GM21360 (cell line): Measurements from ENCODE around the gene FAM83E.

ENCODE experiments used
- ATAC-seq: cut with Tn5 transposase; IDR thresholded peaks from one replicate; pipeline ENCODE4 v1.9.1; 2021; ENCODE audit warnings: mild to moderate bottlenecking, moderate library complexity; ENCODE audit not compliant: unreplicated experiment

The FAM83E gene

DNA sequence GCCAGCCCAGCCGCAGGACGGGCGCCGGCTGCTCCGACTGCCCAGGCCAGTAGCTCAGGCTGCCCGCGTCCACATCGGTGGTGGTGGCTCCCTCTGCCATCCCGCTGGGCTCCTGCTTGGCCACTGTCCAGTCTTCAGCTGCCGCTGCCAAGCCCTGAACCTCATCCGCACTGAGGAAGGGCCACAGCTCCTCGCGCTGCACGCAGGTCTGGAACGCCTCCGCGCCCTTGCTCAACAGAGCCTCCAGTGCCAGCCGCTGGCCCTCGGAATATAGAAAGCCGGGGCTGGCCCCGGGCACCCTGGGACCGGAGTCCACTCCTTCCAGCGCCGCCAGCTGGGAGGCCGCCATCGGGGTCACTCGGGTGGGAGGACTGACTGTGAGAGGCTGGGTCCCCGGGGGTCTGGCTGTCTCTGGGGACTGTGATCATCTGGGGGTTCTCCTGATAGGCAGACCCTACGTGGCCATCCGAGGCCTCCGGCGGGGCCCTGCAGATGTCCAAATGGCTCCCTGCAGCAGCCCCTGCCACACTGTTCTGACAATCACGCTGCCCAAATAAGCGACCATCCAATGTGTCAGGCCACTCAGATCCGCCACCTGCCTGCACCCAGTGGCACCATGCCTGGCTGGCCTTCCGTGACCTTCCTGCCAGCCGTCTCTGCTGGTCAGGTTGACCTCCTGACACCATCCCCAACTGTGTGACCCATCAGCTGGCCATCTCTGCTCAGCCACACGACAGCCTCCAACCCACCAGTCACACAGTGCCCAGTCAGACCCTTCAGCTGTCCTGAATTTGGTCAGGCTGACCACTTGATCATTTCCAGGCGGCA, 1.6 kb downstream of the FAM83E start:
- no peak for ATAC-seq

DNA sequence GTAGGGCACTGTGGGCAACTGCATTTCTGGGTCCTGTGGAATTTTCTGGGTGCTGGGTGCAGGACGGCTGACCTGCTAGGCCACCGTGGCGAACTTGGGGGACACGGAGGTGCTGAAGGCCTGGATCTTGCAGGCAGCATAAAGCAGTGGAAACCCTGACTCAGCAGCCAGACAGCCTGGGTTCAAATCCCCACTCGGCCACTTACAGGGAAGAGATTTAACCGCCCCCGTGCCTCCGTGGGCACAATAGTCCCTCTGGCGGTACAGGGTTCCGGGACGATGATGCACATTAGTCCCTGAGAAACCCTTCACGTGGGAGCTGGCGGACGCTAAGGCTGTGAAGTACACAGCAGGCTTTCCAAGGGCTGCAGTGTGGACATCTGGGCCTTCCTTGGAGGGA, 3.0 kb downstream of the FAM83E start:
- no peak for ATAC-seq

DNA sequence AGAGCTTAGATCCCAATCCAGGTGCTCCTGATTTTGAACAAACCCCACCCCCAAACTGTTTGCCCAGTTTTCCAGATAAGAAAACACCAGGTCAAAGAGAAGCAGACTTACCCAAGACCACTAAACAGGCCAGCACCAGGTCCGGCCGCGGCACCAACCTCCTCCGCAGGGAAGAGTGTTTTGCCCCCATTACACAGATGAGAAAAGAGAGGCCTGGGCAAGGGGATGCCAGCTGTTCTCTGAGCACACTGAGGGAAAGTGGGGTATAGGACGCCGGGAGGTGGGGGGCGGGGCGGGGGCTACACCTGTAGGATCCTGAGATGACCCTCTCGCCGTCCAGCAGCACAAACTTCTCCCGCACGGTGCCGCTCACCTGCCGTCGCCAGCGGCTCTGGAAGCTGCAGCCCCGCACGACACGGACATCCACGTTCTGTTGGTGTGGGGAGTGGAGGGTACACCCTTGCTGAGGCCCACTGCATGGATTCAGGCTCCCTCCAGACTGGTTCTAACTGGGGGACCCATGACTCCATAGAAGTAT, 5.2 kb downstream of the FAM83E start:
- ATAC-seq, result no peak

DNA sequence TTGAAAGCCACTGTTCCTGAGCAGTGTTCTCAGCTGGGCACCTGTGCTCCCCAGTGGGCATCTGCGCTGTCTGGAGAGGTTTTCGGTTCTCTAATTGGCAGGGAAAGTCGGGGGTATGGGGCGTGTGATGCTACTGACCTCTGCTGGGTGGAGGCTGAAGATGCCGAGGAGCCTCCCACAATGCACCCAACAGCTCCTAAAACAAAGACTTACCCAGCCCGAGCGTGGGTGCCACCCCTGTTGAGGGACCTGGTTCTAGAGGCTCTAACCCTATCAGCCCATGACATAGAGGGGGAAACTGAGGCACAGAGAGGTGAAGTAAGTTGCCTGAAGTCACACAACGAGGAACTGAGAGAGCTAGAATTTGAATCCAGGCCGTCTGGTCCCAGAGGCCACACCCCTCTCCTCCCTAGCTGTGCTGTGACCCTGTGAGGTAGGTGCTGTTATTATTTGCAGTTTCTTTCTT, 6.0 kb downstream of the FAM83E start:
- no peak for ATAC-seq

DNA sequence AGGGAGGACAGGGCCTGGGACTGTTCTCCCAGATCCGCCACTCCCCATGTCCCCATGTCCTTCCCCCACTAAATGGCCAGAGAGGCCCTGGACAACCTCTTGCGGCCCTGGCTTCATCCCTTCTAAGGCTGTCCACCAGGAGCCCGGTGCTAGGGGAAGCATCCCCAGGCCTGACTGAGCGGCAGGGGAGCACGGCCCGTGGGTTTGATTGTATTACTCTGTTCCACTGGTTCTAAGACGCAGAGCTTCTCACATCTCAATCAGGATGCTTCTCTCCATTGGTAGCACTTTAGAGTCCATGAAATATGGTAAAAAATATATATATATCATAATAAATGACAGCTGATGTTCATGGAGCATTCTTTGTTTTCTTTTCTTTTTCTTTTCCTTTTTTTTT, 7.5 kb downstream of the FAM83E start:
- ATAC-seq, result no peak

DNA sequence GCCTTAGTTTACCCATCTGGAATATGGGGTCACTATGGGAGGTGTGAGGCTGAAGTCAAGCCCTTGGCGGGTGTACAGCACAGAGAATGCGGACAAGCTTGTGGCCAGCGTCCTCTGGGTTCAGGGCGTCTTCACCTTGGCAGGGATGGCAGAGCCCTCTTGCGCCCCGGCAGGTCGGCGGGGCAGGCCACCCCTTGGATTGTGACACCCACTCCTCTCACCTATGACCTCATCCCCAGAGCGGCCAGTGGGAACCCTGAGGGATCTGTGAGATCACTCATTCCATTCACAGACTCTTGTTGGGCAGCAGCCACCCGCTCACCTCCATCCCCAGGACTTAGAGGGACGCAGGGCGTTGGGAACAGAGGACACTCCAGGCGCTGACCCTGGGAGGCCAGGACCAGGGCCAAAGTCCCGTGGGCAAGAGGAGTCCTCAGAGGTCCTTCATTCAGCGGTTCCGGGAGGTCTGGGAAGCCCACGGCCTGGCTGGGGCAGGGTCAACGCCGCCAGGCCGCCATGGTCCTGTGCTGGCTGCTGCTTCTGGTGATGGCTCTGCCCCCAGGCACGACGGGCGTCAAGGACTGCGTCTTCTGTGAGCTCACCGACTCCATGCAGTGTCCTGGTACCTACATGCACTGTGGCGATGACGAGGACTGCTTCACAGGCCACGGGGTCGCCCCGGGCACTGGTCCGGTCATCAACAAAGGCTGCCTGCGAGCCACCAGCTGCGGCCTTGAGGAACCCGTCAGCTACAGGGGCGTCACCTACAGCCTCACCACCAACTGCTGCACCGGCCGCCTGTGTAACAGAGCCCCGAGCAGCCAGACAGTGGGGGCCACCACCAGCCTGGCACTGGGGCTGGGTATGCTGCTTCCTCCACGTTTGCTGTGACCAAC, 8.2 kb downstream of the FAM83E start, which contains the start of gene SPACA4:
Gene SPACA4, plus strand, starts transcription at position 280 of the 896 bp plus-strand sequence. Its CDS starts 237 bp downstream, at position 517.
- no peak for ATAC-seq

DNA sequence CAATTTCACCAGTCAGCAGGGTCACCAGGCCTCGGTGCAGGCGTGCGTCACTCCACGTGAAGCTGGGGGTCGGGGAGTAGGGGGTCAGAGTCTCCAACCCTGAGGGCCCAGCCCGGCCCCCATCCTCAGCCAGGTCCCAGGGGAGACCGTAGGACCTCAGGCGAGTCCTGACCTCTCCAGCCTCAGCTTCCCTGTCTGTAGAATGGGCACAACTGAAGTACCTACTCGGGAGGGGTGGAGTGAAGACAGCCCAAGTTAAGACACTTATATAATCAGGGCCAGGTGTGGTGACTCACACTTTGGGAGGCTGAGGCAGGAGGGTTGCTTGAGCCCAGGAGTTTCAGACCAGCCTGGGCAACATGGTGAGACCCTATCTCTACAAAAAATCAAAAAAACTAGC, 11.0 kb downstream of the FAM83E start:
- ATAC-seq, result no peak

DNA sequence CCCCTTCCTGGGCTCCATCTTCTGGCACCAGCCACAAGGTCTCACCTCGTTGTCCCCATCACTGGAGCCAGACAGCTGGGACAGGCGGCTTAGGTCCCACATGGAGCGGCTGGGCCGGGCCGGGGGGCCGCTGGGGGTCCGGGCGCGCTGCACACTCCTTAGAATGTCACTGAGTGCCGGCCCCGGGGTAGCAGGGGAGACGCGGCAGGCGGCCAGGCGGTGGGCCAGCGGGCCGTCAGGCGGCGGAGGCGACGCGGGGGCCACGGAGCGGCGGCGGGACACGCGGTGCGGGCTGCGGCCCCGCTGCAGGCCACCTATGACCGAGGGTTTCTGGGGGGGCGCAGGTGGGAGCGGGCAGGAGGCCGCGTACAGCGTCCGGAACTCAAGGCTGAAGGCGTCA, 11.4 kb downstream of the FAM83E start:
- ATAC-seq, result no peak

DNA sequence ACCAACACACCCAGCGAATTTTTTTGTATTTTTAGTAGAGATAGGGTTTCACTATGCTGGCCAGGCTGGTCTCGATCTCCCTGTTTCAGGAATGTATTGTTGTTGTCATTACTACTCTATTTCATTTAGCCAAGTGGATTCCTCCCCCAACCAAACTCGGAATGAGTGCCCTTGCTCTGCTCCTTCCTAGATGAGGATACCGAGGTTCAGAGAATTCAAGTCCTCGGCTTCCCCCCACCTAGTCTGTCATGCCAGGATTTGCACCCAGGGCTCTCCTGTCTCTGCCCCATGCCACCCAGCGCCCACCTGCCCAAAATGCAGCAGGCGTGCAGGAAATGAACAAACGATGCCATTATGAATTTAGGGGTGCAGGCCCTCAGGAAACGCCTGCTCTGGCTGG, 11.9 kb downstream of the FAM83E start:
- ATAC-seq, result no peak

DNA sequence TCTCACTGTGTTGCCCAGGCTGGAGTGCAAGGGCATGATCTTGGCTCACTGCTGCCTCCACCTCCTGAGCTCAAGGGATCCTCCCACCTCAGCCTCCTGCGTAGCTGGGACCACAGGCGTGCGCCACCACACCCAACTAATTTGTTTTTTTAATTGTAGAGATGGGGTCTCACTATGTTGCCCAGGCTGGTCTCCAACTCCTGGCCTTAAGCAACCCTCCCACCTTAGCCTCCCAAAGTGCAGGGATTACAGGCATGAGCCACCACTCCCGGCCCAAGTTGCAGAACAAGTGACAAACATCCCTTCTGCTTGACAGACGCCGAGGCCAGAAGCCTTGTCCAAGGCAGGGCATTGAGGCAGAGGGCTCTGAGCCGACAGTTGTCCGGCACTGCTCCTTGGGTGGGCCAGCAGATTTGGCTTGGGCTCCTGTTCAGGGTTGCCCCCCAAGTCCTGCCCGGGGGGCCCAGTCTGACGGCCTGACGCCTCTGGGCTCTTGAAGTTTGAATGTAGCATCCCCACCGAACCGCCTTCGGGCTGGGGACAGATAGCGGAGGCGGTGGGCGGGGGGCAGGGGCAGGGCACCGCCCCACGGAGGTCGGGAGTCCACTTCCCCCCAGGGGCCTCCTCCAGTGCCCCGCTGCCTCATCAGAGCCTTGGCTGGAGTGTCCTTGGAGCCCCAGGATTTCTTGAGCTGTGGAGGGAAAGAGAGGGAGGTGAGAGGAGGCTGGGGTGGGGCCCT, 14.0 kb downstream of the FAM83E start:
- no peak for ATAC-seq

DNA sequence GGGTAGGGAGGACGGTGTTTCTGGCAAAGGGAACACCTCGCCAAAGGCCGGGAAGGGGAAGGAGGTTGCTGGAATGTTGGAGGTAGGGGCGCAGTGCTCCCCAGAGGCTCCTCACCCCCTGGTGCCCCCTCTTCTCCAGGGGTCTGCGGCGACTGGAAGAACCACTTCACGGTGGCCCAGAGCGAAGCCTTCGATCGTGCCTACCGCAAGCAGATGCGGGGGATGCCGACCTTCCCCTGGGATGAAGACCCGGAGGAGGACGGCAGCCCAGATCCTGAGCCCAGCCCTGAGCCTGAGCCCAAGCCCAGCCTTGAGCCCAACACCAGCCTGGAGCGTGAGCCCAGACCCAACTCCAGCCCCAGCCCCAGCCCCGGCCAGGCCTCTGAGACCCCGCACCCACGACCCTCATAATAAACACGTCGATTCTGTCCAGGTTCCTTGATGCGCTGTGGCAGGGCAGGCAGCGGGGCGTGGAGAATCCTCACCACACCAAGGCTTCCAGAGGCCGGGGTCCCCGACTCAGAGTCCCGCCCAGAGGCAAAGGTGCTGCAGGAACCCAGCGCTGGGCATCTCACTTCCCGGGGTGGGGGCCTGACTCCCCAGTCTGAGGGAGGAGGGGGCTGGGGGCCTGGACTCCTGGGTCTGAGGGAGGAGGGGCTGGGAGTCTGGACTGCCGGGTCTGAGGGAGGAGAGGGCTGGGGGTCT, 15.7 kb downstream of the FAM83E start:
- no peak for ATAC-seq

DNA sequence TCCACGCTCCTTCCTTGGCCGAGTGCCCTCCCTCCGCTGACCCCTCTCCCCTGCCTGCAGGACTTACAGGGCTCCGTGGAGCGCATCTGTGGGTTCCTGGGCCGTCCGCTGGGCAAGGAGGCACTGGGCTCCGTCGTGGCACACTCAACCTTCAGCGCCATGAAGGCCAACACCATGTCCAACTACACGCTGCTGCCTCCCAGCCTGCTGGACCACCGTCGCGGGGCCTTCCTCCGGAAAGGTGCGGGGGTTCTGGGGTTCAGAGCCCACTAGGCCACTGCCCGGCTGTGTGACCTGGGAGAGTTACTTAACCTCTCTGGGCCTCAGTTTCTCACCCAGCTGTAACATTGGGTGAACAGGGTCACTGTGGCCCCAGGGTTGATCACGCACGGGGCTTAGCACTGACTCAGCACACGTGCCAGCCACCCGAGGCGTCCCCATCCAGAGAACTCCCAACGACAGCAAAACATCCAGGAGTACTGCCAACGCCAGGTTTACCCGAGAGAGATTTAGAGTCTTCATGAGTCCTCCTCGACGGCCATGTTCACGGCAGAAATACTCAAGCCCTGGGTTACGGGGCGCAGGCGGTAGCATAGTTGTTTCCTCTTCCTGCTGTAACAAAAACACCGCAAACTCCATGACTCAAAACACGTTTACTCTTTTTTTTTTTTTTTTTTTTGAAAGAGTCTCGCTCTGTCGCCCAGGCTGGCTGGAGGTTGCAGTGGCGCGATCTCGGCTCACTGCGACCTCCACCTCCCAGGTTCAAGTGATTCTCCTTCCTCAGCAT, 18.0 kb downstream of the FAM83E start:
- ATAC-seq, result no peak

DNA sequence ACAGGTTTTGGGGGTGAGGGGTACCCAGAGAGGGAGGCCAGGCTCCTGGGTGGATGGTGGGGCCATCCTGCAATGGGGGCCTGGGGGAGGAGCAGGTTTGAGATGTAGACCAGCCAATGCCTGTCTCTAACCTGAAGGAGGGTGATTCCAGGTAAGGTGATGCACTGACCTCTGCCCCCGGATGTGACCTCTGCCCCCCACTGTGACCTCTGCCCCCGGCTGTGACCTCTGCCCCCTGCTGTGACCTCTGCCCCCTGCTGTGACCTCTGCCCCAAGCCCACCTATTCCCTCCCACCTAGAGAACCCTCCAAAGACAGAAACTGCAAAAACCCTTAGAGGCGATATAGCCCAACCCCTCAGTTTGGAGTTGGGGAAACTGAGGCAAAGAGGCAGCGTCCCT, 18.6 kb downstream of the FAM83E start:
- ATAC-seq, result no peak

DNA sequence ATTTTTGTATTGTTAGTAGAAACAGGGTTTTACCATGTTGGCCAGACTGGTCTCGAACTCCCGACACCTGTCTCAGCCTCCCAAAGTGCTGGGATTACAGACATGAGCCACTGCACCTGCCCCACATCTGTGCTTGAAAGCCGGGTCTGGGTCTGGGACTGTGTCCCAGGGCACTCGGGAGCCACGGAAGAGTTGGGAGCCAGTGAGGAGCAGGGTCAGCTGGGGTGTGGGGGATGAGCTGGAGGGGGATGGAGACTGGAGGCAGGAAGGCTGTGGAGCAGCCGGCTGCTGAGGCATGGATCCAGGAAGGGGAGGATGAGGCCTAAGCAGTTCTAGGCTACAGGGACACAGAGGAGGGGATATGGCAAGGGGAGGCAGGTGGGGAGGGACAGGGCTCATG, 19.0 kb downstream of the FAM83E start:
- ATAC-seq, result no peak

DNA sequence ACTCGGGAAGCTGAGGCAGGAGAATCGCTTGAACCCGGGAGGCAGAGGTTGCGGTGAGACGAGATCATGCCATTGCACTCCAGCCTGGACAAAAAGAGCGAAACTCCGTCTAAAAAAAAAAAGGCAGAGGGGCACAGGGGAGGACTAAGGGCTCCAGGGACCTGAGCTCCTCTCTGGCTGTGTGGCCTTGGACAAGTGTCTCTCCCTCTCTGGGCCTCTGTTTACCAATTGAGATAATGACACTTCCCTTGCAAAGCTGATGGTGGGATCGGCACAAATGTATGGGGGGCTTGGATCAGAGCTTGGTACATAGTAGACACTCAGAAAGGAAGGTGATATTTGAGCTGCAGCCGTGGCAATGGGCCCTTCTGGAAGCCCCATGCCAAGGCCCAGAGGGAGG, 19.7 kb downstream of the FAM83E start:
- no peak for ATAC-seq

DNA sequence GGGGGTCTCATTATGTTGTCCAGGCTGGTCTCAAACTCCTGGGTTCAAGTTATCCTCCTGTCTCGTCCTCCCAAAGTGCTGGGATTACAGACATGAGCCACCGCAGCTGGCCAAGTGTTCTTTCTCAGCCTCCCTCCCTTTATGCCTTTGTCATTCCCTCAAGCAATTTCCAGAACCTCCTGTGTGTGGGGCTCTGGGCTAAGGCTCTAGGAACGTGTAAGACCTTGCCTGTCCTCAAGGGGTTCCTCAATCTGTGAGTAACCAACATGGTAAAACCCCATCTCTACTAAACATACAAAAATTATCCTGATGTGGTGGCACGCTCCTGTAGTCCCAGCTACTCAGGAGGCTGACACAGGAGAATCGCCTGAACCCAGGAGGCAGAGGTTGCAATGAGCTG, 23.9 kb downstream of the FAM83E start:
- no peak for ATAC-seq

DNA sequence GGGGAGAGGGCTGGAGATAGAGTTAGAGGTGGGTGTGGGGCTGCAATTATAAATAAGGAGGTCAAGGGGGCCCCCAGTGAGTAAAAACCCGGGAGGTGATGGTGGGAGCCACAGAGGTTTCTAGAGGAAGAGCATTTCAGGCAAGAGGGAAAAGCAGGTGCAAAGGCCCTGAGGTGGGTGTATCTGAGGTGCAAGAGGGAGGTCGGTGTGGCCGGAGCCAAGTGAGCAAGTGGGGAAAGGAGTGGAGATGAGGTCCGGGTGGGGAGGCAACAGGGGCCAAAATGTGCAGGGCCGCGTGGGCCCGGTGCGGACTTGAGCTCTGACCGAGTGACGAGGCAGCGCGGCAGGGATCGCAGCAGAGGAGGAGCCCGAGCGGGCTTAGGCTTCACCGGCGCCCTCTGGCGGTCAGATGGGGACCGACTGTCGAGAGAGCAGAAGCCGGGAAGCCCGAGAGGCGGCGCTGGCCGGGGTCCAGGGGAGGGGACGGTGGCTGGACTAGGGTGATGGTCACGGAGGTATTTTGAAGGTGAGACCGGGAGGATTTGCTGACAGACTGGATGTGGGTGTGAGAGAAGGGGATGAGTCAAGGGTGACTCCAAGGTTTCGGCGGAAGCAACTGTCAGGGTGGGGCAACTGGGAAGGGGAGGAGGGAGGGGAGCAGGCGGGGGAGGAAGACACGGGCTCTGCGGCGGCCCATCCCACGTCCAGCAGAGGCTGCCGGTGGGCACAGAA, 26.0 kb downstream of the FAM83E start:
- no peak for ATAC-seq

DNA sequence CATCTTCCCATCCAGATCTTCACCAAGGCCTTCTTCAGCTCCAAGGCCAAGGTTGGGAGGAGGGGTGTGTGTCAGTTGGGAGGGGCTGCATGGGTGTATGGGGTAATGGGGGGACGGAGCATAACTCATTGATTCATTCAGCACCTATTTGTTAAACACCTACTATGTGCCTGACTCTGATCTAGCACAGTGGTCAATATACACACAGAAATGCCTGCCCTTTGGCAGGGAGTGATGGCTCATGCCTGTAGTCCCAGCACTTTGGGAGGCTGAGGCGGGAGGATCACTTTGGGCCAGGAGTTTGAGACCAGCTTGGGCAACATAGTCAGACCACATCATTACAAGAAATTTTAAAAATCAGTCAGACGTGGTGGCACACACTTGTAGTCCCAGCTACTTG, 27.5 kb downstream of the FAM83E start:
- no peak for ATAC-seq

DNA sequence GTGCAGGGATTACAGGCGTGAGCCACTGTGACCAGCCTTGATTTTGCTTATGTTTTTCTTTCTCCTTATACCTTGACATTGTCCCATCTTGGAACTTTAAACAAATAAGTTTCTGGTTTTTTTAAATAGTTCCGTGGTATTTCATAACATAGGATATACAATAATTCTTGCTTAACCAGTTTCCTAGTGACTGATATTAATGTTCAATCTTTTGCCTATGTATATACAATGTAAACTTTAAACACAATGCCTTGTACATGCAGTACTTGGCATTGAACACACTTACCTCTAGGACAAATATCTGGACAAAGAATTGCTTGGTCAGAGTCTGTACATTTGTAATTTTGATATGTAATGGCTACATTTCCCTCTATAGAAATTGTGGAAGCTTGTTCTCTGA, 32.7 kb downstream of the FAM83E start:
- no peak for ATAC-seq
